ENCODE results near the gene SMIM17. TPM values are rescaled to one million over a fixed set of nuclear protein-coding genes. Genes with fewer than 3 reads are reported as not detected.
"Not testable (repeated sequence)": the region's sequence is repeated elsewhere in the genome, so short reads cannot be mapped to it uniquely, and the experiment has no call there.

The SMIM17 gene
- total RNA-seq, 1 experiment from 2014 or later: 0.55 TPM

DNA sequence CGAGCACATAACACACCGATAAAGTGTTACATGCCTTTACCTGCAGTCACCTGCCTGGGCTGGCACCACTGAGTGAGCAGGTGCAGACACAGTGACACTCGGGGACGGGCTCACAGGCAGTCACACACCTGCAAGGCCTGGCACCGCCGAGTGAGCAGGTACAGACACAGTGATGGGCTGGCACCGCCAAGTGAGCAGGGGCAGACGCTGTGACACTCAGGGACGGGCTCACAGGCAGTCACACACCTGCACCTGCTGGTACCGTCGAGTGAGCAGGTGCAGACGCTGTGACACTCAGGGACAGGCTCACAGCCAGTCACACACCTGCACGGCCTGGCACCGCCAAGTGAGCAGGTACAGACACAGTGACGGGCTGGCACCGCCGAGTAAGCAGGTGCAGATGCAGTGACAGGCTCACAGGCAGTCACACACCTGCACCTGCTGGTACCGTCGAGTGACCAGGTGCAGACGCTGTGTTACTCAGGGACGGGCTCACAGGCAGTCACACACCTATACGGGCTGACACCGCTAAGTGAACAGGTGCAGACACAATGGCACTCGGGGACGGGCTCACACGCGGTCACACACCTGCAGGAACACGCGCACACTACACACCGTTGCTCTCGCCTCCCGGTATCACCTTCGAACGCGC lies 28.1 kb downstream of the SMIM17 start:
- no peak for DNase-seq
- H3K4me1 ChIP-seq: no peaks in the 10 kb centered on the region
- no peaks in the 10 kb centered on the region for H3K27me3 ChIP-seq
- H3K9me3 ChIP-seq (replicated peaks): no peaks in the 10 kb centered on the region
- peak overlapping the region; percentile 45 for H3K4me3 ChIP-seq
- no peaks in the 10 kb centered on the region for H3K36me3 ChIP-seq
- H3K27ac ChIP-seq: no peak overlapping the region

DNA sequence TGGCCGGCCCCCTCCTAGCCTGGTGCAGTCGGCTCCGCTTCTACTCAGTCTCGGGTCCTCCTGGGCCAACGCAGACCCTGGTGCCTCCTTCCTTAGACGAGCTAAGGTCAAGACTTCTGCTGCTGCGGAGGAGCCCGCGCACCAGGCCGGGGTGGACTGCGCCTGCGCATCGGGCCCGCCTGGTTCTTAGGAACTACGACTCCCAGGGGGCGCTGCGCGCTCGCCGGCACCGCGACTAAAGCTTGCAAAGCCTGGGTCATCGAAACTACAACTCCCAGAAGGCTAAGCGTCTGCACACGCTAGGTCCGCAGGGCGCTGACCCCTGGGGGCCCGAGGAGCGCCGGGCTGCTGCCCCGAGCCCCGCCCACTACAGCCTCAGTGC lies 28.6 kb downstream of the SMIM17 start, which contains the start of gene ZNF835:
Gene ZNF835, minus strand, starts transcription at position 145 of the 382 bp plus-strand sequence. CDS start 6,559 bp downstream, outside the sequence.
- Histone ChIP-seq H3K27ac (no peak within 1 kb of the TSS), H3K4me3 (peak within 1 kb of the TSS; percentile 45)
- peak; percentile 55 to 62 for DNase-seq

DNA sequence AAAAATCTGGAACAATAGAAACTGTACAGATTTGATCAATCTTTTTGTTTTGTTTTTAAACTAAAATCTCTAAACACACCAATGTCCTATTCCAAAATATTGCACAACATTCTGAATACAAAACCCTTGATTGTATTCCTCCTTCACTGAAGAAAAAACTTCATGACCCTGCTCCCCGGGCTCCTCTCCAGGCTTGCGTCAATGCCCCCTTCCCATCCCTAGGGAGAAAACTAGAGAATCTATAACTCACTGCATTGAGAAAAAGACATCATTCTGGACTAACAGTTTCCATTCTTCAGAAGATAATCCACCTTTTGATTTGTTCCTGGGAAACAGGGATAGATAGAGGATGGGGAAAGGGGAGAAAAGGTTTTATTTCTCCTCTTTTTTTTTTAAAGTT lies 29.7 kb downstream of the SMIM17 start:
- not testable (repeated sequence) for H3K9me3 ChIP-seq (replicated peaks); H3K36me3 ChIP-seq; H3K27ac ChIP-seq; H3K4me1 ChIP-seq; DNase-seq; H3K27me3 ChIP-seq; H3K4me3 ChIP-seq

More for the DNA sequence above, 28.6 kb downstream of the SMIM17 start, which contains the start of gene ZNF835:
- Histone ChIP-seq H3K4me1 (no peaks in the 10 kb centered on the region), H3K27me3 (no peaks in the 10 kb centered on the region), H3K9me3 (replicated peaks) (no peaks in the 10 kb centered on the region), H3K36me3 (no peaks in the 10 kb centered on the region)

DNA sequence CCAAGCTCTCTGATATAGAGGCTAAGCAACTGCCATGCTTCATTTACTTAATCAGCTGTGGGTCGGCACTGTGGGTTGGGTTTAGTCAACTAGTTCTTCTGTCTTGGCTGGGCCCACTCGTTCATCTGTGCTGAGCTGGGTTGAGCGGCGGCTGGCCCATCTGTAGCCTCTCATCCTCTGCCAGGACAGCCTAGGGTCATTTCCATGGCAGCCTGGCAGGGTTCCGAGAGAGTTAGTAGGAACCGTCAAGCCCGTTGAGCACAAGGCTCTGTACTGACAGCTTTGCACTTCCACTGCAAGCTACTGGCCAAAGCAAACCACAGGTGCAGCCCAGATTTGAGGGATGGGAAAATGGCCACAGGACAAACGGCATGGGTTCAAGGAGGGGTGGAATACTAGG lies 35.2 kb downstream of the SMIM17 start:
- H3K27me3 ChIP-seq: no peaks in the 10 kb centered on the region
- DNase-seq: no peak
- H3K36me3 ChIP-seq: no peaks in the 10 kb centered on the region
- H3K4me1 ChIP-seq: no peaks in the 10 kb centered on the region
- no peaks in the 10 kb centered on the region for H3K9me3 ChIP-seq (replicated peaks)
- H3K4me3 ChIP-seq: no peak overlapping the region
- H3K27ac ChIP-seq: no peak overlapping the region

DNA sequence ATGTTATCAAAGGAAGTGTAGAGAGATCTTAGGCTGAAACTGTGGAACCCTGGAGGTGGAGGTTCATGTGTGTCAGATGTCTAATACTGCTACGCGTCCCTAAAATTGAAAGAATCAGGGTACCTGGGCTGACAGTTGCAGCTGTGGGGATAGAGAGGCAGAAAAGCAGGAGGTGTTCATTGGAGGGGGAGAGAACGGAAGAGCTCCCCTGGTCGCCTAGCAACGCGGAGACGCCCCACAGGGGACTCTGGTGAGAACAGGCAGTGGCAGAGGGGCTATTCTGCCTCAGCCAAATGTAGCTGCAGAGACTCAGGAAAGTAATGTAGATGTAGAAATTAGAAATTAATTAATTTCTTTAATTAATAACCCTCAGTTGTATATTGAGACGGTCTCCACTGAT lies 38.7 kb downstream of the SMIM17 start:
- Histone ChIP-seq H3K4me1 (peaks cover 6% of the 10 kb centered on the region; the same call in 1 of the 2 replicates), H3K27me3 (no peaks in the 10 kb centered on the region), H3K9me3 (replicated peaks) (no peaks in the 10 kb centered on the region; the same call in 1 of the 2 replicates), H3K4me3 (no peak overlapping the region), H3K27ac (no peak overlapping the region), H3K36me3 (no peaks in the 10 kb centered on the region)
- DNase-seq: no peak

DNA sequence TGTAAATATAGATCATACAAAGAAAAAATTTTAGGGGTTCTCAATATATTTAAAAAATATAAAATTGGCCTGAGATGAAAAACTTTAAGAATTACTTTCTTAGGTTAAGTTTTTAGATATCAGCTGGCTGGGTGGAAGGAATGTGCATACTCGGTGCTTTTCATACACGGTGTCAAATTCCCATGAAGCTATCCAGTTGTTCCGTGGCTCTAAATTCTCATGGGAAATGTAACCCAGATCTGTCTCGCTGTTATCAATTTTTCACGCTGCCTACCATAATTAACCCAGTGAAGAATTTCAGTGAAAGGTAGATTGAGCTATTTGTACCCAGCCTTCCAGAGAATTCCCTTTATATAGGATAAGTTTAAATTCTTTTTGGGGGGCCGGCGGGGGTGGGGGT lies 40.2 kb downstream of the SMIM17 start:
- H3K9me3 ChIP-seq (replicated peaks): no peaks in the 10 kb centered on the region; the same call in 1 of the 2 replicates
- H3K27ac ChIP-seq: peak overlapping the region; percentile 88
- DNase-seq: peak; percentile 62 to 84
- H3K4me3 ChIP-seq: no peak overlapping the region
- peaks cover 14% of the 10 kb centered on the region; the same call in 1 of the 2 replicates for H3K4me1 ChIP-seq
- H3K36me3 ChIP-seq: no peaks in the 10 kb centered on the region
- H3K27me3 ChIP-seq: no peaks in the 10 kb centered on the region

DNA sequence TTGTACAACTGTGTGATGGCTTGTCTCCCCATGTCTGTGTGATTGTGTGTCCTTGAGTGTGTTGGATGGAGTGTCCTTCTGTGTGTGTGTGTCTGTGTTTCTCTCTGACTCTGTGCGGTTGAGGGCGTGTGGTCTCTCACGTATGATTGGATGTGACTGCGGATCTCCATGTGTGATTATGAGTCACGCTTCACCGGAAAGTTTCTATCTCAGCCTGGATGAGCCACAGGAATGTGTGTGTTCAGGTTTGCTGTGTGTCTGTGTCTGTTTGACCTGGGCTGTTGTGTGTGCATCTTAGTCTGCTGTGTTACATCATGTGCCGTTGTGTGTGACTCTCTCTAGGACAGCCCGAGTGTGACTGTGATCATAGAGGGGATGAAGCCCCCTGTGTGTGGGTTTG lies 44.1 kb downstream of the SMIM17 start:
- no peaks in the 10 kb centered on the region; the same call in none of the 2 replicates for H3K9me3 ChIP-seq (replicated peaks)
- H3K27me3 ChIP-seq: no peaks in the 10 kb centered on the region
- peak; percentile 49 to 56 for DNase-seq
- peak overlapping the region; percentile 57 for H3K27ac ChIP-seq
- no peaks in the 10 kb centered on the region for H3K36me3 ChIP-seq
- H3K4me1 ChIP-seq: peaks cover 14% of the 10 kb centered on the region; the same call in 1 of the 2 replicates
- H3K4me3 ChIP-seq: no peak overlapping the region

DNA sequence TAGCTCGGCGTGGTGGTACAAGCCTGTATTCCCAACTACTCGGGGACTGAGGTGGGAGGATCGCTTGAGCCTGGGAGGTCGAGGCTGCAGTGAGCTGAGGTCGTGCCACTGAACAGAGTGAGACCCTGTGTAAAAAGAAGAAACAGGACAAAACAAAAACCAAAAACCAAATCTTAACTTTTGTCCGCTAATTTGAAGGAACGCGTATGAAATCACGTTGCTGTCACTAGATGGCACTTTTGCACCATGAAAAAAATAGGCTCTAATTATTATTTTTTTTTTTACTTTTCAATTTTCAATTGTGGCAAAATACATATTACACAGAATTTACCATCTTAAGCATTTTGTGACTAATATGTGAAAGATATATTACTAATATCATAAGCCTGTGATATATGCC lies 46.2 kb downstream of the SMIM17 start:
- Histone ChIP-seq H3K27me3 (no peaks in the 10 kb centered on the region), H3K36me3 (no peaks in the 10 kb centered on the region), H3K27ac (no peak overlapping the region), H3K4me1 (peaks cover 7% of the 10 kb centered on the region; the same call in 1 of the 2 replicates), H3K4me3 (no peak overlapping the region), H3K9me3 (replicated peaks) (no peaks in the 10 kb centered on the region; the same call in none of the 2 replicates)
- no peak for DNase-seq

DNA sequence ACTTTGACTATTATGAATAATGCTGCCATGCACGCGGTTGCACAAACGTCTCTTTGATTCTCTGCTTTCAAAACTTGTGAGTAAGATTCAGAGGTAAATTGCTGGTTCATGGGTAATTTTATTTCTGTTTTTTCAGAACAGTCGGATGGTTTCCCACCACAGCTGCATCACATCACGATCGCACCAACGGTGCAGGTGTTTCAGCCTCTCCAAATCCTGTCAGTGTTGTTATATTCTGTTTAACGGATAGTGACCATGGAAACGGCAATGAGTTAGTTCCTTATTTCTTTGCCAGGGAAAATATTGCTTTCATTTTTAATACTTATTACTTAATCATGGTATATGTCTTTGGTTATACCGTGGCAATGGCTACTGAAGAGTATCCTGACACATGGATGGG lies 47.7 kb downstream of the SMIM17 start:
- DNase-seq: no peak
- H3K36me3 ChIP-seq: no peaks in the 10 kb centered on the region
- H3K27me3 ChIP-seq: no peaks in the 10 kb centered on the region
- no peak overlapping the region for H3K27ac ChIP-seq
- H3K9me3 ChIP-seq (replicated peaks): no peaks in the 10 kb centered on the region; the same call in 1 of the 2 replicates
- no peak overlapping the region for H3K4me3 ChIP-seq
- H3K4me1 ChIP-seq: peaks cover 7% of the 10 kb centered on the region; the same call in 1 of the 2 replicates

DNA sequence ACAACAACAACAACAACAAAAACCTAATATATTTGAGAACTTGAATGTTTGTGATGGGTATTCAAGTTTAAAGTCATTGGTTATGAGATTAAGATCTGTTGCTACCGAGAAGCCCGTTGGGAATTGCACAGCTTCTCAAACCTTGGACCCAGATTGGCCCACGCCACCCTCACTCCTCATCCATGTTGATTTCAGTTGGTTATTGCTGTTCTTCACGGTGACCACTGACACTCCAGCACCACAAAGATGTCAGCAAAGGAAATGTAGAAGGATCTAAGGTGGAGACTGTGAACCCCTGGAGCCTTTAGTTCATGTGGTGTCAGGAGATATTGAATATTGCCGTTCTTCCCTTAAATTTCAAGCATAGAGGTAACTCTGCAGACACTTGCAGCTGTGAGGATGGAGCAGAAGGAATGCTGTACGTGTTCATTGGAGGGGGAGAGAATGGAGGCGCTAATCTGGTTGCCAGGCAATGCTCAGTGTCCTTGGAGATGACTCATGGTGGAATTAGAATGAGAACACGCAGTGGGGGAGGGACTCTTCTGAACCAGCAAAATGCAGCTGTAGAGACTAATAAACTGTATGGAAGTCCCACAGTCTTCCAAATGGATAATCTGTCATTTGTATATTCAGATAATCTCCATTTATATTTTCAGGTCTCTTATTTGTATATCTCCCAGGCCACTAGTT lies 49.4 kb downstream of the SMIM17 start:
- H3K36me3 ChIP-seq: no peaks in the 10 kb centered on the region
- peaks cover 5% of the 10 kb centered on the region; the same call in 1 of the 2 replicates for H3K4me1 ChIP-seq
- H3K4me3 ChIP-seq: no peak overlapping the region
- H3K27ac ChIP-seq: no peak overlapping the region
- H3K27me3 ChIP-seq: no peaks in the 10 kb centered on the region
- peak; percentile 20 to 27 for DNase-seq
- no peaks in the 10 kb centered on the region; the same call in 1 of the 2 replicates for H3K9me3 ChIP-seq (replicated peaks)

DNA sequence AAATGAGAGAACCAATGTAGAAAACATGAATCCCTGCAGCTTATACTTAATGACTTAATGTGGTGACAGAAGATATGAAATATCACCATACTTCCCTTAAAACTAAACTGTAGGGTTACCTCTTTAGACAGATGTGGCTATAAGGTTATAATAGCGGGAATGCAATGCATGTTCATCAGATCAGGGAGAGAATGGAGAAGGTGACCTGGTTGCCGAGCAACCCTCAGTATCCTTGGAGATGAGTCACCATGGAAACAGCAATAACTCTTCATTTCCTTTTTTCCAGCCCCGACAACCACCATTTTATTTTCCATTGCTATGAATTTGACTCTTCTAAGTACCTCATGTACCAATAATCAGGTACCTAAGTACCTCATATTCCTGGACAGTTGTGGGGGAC lies 56.6 kb downstream of the SMIM17 start:
- no peaks in the 10 kb centered on the region for H3K9me3 ChIP-seq (replicated peaks)
- no peak for DNase-seq
- H3K36me3 ChIP-seq: no peaks in the 10 kb centered on the region
- H3K27me3 ChIP-seq: no peaks in the 10 kb centered on the region
- no peak overlapping the region for H3K4me3 ChIP-seq
- no peaks in the 10 kb centered on the region for H3K4me1 ChIP-seq
- no peak overlapping the region for H3K27ac ChIP-seq

DNA sequence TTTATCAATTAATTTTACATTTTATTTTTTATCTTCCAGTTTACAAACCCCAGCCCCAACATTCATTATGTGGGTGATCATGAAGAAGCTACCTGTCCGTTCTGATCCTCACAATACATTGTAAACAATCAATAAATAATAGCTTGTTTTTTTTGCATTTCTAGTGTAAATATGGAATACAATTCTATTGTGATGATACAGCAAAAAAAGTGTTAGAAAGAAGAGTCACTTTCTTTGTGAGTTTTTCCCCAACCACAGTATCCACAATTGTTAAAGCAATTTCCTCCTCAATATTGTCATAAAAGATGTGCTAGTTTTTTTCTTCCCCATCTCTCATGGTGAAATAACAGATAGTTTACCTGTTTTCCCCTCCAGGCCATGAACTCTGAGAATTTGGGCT lies 58.9 kb downstream of the SMIM17 start:
- Histone ChIP-seq H3K27ac (no peak overlapping the region), H3K4me3 (no peak overlapping the region), H3K9me3 (replicated peaks) (no peaks in the 10 kb centered on the region), H3K27me3 (no peaks in the 10 kb centered on the region), H3K36me3 (no peaks in the 10 kb centered on the region), H3K4me1 (no peaks in the 10 kb centered on the region)
- no peak for DNase-seq

DNA sequence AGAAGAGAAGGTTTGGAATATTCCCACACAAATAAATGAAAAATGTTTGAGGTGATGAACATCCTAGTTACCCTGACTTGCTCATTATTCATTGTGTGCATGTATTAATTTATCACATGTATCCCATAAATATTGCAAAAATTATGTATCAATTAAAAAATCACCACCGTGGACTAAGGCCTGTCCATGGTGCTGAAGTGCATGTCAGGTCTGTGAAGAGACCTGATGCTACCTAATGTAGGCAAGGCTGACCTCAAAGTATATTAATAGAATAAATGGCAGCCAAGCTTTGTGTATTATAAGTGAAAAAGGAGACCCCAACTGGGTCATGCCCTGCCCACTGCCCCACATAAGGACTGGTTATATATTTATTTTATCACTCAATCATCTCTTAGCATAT lies 63.0 kb downstream of the SMIM17 start:
- peak in 1 of 2 experiments; percentile 31 for DNase-seq
- H3K4me1 ChIP-seq: no peaks in the 10 kb centered on the region

More for the DNA sequence above, 63.0 kb downstream of the SMIM17 start:
- no peak overlapping the region for H3K4me3 ChIP-seq
- no peaks in the 10 kb centered on the region for H3K9me3 ChIP-seq (replicated peaks)
- no peaks in the 10 kb centered on the region for H3K36me3 ChIP-seq
- no peaks in the 10 kb centered on the region for H3K27me3 ChIP-seq
- no peak overlapping the region for H3K27ac ChIP-seq

Measured in SJCRH30 (cell line).